Measurements from ENCODE around the gene CSHL1. TPM values are rescaled to one million over a fixed set of nuclear protein-coding genes. Genes with fewer than 3 reads are reported as not detected.

CSHL1 gene
- total RNA-seq, 1 donor from 2014 or later: not detected

DNA sequence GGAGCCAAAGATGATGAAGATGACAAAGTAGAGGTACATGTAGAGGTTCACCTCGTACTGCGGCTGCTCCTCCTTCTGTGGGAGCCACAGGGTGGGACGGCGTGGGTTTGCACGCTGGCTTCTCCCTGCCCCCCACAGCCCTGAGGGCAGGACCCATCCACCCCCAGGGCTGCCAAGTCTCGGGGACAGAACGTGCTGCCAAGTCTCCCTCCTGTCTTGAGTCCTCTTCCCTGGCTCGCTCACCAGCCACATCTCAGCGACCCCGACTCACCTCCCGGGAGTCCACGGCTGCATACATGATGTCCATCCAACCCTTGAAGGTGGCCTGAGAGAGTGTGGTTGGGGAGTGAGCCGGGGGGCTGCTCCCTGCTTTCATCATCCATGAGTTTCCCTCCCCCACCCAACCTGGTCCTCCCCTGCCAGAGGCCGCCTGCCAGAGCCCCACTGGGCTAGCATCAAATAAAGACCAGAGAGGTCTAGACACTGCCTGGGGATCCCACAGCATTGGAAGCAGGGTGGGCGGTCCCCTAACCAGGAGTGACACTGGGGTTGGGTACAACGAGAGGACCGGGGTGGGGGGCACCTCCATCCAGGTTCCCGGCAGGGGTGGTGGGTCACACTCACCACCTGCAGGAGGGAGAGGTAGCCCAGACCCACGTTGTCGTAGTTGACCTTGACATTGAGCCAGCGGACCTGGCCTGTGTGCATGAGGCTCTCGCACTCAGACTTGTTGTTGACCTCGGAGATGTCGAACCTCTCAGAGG is 33.9 kb upstream of the CSHL1 start:
- DNase-seq (ENCODE audit: extremely low spot score in 2 of 2): no peak
- TF ChIP-seq POLR2A (IDR thresholded peaks at IDR 0.05): no peak
- TF ChIP-seq, protein P1, sequence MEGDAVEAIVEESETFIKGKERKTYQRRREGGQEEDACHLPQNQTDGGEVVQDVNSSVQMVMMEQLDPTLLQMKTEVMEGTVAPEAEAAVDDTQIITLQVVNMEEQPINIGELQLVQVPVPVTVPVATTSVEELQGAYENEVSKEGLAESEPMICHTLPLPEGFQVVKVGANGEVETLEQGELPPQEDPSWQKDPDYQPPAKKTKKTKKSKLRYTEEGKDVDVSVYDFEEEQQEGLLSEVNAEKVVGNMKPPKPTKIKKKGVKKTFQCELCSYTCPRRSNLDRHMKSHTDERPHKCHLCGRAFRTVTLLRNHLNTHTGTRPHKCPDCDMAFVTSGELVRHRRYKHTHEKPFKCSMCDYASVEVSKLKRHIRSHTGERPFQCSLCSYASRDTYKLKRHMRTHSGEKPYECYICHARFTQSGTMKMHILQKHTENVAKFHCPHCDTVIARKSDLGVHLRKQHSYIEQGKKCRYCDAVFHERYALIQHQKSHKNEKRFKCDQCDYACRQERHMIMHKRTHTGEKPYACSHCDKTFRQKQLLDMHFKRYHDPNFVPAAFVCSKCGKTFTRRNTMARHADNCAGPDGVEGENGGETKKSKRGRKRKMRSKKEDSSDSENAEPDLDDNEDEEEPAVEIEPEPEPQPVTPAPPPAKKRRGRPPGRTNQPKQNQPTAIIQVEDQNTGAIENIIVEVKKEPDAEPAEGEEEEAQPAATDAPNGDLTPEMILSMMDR (IDR thresholded peaks at IDR 0.05): no peak
- no peak for TF ChIP-seq POLR2AphosphoS5 (IDR thresholded peaks at IDR 0.05; ENCODE audit: insufficient read depth in 1 of 2, low read depth in 1 of 2)
- Histone ChIP-seq H3K36me3 (no peaks in the 10 kb centered on the region), H3K4me1 (no peaks in the 10 kb centered on the region), H3K4me3 (no peak overlapping the region), H3K27me3 (no peaks in the 10 kb centered on the region), H3K27ac (no peak overlapping the region), H3K9me3 (no peaks in the 10 kb centered on the region)
- intact Hi-C loops (cut with DNase I): no loop called here

DNA sequence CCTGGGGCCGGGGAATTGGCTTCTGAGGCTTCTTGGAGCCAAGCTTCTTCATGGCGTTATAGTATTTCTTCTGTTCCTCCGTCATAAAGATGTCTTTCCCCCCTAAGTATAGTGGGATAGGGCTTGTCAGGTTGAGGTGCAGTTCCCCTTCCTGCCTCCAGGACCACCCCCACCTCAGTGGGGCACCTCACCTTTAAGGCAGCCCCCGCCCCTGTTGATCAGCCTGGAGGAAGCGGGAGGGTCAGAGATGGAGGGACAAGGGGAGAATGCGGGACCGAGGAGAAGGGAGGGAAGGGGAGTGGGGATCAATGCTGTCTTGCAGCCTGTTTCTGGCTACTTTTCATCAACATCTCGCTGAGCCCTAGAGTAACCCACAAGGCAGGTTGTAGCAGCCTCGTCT is 32.7 kb upstream of the CSHL1 start:
- Histone ChIP-seq H3K4me1 (no peaks in the 10 kb centered on the region), H3K27me3 (no peaks in the 10 kb centered on the region), H3K9me3 (no peaks in the 10 kb centered on the region), H3K36me3 (no peaks in the 10 kb centered on the region), H3K27ac (no peak overlapping the region), H3K4me3 (no peak overlapping the region)
- no peak for TF ChIP-seq POLR2AphosphoS5 (IDR thresholded peaks at IDR 0.05; ENCODE audit: insufficient read depth in 1 of 2, low read depth in 1 of 2)
- TF ChIP-seq, protein P1 (IDR thresholded peaks at IDR 0.05): no peak
- intact Hi-C loops (cut with DNase I): no loop called here
- DNase-seq (ENCODE audit: extremely low spot score in 2 of 2): no peak

DNA sequence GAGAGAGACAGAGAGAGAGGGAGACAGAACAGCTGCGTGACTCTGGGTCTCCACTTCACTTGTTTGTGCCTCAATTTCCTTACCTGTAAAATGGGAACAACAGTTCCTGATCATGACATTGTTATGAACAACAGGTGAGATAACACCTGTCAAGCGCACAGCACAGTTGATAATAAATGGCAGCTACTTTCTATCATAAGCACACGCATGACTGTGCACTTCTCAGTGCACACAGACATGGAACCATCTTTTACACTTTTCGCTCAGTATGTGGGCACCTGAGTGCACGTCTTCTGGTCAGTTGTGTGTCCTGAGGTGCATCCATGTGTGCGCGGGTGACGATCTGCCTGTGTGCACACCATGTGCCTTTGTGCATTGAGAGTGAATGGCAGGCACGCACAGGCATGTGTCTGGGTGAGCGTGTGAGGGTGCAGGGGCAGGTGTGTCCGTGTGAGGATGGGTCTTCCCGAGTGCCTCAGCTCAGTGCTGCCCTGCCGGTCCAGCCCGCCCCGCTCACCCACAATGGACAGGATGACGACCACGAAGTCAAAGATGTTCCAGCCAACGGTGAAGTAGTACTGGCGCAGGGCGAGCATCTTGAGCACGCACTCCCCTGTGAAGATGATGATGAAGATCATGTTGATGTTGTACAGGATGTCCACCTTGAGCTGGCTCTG is 31.4 kb upstream of the CSHL1 start:
- Histone ChIP-seq H3K4me3 (no peak overlapping the region), H3K4me1 (no peaks in the 10 kb centered on the region), H3K36me3 (no peaks in the 10 kb centered on the region), H3K27me3 (no peaks in the 10 kb centered on the region), H3K27ac (no peak overlapping the region), H3K9me3 (no peaks in the 10 kb centered on the region)
- TF ChIP-seq POLR2A (IDR thresholded peaks at IDR 0.05) (no peak), POLR2AphosphoS5 (IDR thresholded peaks at IDR 0.05; ENCODE audit: insufficient read depth in 1 of 2, low read depth in 1 of 2) (no peak)
- TF ChIP-seq, protein P1 (IDR thresholded peaks at IDR 0.05): no peak
- intact Hi-C loops (cut with DNase I): no loop called here
- DNase-seq (ENCODE audit: extremely low spot score in 2 of 2): no peak

DNA sequence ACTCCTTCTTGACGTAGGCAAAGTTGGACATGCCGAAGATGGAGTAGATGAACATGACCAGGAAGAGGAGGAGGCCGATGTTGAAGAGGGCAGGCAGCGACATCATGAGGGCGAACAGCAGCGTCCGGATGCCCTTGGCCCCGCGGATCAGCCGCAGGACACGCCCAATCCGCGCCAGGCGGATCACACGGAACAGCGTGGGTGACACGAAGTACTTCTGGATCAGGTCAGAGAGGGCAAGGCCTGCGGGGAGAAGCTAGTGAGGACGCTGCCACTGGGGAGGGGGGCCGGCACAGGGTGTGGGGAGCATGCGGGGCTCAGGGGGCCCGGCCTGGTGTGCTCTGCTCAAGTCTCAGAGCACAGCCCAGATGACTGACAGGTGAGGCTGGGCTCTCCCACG is 30.7 kb upstream of the CSHL1 start:
- intact Hi-C loops (cut with DNase I): no loop called here
- H3K36me3 ChIP-seq: no peaks in the 10 kb centered on the region
- no peak for DNase-seq (ENCODE audit: extremely low spot score in 2 of 2)
- no peak overlapping the region for H3K4me3 ChIP-seq
- H3K9me3 ChIP-seq: no peaks in the 10 kb centered on the region
- TF ChIP-seq, protein P1 (IDR thresholded peaks at IDR 0.05): no peak
- no peak for TF ChIP-seq POLR2AphosphoS5 (IDR thresholded peaks at IDR 0.05; ENCODE audit: insufficient read depth in 1 of 2, low read depth in 1 of 2)
- TF ChIP-seq POLR2A (IDR thresholded peaks at IDR 0.05): no peak
- no peak overlapping the region for H3K27ac ChIP-seq
- H3K27me3 ChIP-seq: no peaks in the 10 kb centered on the region
- H3K4me1 ChIP-seq: no peaks in the 10 kb centered on the region

DNA sequence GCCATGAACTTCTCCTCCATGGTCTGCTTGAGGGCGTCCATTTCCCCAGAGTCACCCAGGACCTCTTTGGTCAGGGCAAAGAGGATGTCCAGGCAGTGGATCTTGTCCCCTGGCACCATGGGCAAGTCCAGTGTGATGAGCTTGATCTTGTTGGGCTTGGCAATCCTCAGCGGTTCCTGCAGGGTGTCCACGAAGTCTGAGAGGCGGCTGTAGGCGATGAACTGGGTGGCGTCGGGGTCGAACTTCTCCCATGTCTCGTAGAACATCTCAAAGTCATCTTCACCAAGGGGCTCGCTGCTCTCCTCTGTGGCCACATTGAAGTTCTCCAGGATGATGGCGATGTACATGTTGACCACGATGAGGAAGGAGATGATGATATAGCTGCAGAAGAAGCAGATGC is 30.1 kb upstream of the CSHL1 start:
- no peak for TF ChIP-seq POLR2A (IDR thresholded peaks at IDR 0.05)
- TF ChIP-seq, protein P1 (IDR thresholded peaks at IDR 0.05): no peak
- TF ChIP-seq POLR2AphosphoS5 (IDR thresholded peaks at IDR 0.05; ENCODE audit: insufficient read depth in 1 of 2, low read depth in 1 of 2): no peak
- Histone ChIP-seq H3K27me3 (no peaks in the 10 kb centered on the region), H3K4me1 (no peaks in the 10 kb centered on the region), H3K36me3 (no peaks in the 10 kb centered on the region), H3K27ac (no peak overlapping the region), H3K4me3 (no peak overlapping the region), H3K9me3 (no peaks in the 10 kb centered on the region)
- intact Hi-C loops (cut with DNase I): no loop called here
- no peak for DNase-seq (ENCODE audit: extremely low spot score in 2 of 2)
